ENCODE results near the gene MLLT1. TPM values are rescaled to one million over a fixed set of nuclear protein-coding genes. Genes with fewer than 3 reads are reported as not detected.

The MLLT1 gene
- total and polyA plus RNA-seq, 4 donors, result 2.1 to 15.6 (median 7.3) TPM

DNA sequence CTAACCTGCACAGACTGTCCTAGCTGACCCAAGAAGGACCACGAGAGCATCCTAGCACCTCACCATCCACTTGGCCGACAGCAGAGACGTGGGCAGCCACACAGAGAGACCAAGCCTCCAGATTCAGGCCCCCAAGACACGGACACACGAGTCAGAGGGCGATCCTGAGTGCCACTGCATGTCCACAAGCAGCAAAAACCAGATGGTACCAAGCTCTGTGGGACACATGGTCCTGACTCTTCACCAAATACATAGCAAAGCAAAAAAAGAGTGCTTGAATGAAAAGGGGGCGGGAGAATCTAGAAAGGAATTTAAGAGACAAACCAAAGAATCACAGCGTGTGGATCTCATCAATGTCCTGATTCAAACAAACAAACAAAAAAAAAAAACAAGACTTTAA, 45.2 kb downstream of the MLLT1 start:
- Histone ChIP-seq H3K4me3 (ENCODE audit: low read depth in 1 of 3, low read length in 3 of 3) (no peak overlapping the region), H3K27ac (ENCODE audit: low read depth in 1 of 2, low read length in 2 of 2) (peak overlapping the region in 1 of 2 donors; percentile 1), H3K9me3 (ENCODE audit: control insufficient read depth in 4 of 4, low read length in 3 of 4) (no peaks in the 10 kb centered on the region), H3K27me3 (ENCODE audit: control insufficient read depth in 4 of 4, insufficient read depth in 4 of 4, low read length in 3 of 4) (no peaks in the 10 kb centered on the region), H3K36me3 (ENCODE audit: control insufficient read depth in 4 of 4, insufficient read depth in 3 of 4, low read depth in 1 of 4, low read length in 3 of 4) (peaks cover 0 to 8% (median 2%) of the 10 kb centered on the region in 4 donors), H3K9ac (ENCODE audit: low read depth in 1 of 2, low read length in 2 of 2) (no peak overlapping the region), H3K4me1 (ENCODE audit: control insufficient read depth in 4 of 4, insufficient read depth in 4 of 4, low read length in 3 of 4) (peaks cover 31 to 73% (median 44%) of the 10 kb centered on the region in 4 donors)
- TF ChIP-seq EGR1 (IDR thresholded peaks at IDR 0.05; ENCODE audit: low read depth in 2 of 2) (no peak), HNF4G (IDR thresholded peaks at IDR 0.05) (no peak), YY1 (IDR thresholded peaks at IDR 0.05) (no peak), GABPA (IDR thresholded peaks at IDR 0.05 in 1 of 2, conservative IDR thresholded peaks at IDR 0.05 in 1 of 2) (no peak), TAF1 (conservative IDR thresholded peaks at IDR 0.05) (no peak), RAD21 (IDR thresholded peaks at IDR 0.05) (no peak), RXRA (IDR thresholded peaks at IDR 0.05) (no peak)
- TF ChIP-seq, protein P1, sequence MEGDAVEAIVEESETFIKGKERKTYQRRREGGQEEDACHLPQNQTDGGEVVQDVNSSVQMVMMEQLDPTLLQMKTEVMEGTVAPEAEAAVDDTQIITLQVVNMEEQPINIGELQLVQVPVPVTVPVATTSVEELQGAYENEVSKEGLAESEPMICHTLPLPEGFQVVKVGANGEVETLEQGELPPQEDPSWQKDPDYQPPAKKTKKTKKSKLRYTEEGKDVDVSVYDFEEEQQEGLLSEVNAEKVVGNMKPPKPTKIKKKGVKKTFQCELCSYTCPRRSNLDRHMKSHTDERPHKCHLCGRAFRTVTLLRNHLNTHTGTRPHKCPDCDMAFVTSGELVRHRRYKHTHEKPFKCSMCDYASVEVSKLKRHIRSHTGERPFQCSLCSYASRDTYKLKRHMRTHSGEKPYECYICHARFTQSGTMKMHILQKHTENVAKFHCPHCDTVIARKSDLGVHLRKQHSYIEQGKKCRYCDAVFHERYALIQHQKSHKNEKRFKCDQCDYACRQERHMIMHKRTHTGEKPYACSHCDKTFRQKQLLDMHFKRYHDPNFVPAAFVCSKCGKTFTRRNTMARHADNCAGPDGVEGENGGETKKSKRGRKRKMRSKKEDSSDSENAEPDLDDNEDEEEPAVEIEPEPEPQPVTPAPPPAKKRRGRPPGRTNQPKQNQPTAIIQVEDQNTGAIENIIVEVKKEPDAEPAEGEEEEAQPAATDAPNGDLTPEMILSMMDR (IDR thresholded peaks at IDR 0.05; ENCODE audit: low read depth, low read length, missing input control), result no peak
- DNase-seq (ENCODE audit: low spot score), result no peak
- WGBS, result 84% methylated on average over 8 of the region's 8 CpGs

DNA sequence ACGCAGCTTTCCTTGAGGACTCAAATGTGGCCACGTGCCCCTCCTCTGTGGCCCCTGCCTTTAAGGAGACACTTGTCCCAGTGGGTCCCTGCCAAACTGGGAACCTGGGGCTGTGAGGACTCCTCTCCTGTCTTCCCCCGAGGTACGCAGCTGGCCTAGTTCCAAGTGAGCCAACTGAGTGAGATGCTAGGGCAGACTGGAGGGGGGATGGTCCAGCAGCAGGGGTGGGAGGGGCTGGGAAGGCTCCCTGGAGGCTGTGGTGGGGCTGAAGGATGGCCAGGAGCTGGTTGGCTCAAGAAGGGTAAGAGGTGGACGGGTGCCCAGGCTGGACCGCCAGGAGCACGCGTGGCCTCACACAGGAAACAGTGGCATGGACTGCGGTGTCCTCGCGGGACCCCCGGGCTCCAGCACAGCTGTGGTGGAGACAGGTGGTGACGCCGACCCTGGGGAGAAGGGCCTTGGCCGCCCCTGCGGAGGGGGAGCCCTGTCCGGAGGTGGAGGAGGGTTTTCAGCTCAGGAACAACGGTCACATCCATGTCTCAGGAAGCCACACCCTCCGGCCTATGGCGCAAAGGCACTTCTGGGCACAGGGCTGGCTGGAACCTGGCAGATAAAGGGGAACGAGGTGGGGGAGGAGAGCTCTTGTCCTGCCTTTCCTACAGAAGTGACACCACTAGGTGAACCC, 45.8 kb downstream of the MLLT1 start:
- peaks cover 0 to 9% (median 3%) of the 10 kb centered on the region in 4 donors for H3K36me3 ChIP-seq (ENCODE audit: control insufficient read depth in 4 of 4, insufficient read depth in 3 of 4, low read depth in 1 of 4, low read length in 3 of 4)
- H3K4me1 ChIP-seq (ENCODE audit: control insufficient read depth in 4 of 4, insufficient read depth in 4 of 4, low read length in 3 of 4), result peaks cover 29 to 68% (median 43%) of the 10 kb centered on the region in 4 donors
- TF ChIP-seq HNF4G (IDR thresholded peaks at IDR 0.05) (no peak), RAD21 (IDR thresholded peaks at IDR 0.05) (peak in 1 of 2 donors; percentile 34), FOXA1 (IDR thresholded peaks at IDR 0.05) (no peak), EGR1 (IDR thresholded peaks at IDR 0.05; ENCODE audit: low read depth in 2 of 2) (peak in 1 of 2 donors; percentile 33), RXRA (IDR thresholded peaks at IDR 0.05) (peak; percentile 21 to 63), JUND (IDR thresholded peaks at IDR 0.05) (no peak), HNF4A (conservative IDR thresholded peaks at IDR 0.05) (peak in 1 of 2 donors; percentile 51), YY1 (IDR thresholded peaks at IDR 0.05) (no peak), SP1 (IDR thresholded peaks at IDR 0.05) (no peak), TAF1 (conservative IDR thresholded peaks at IDR 0.05) (no peak), FOXA2 (IDR thresholded peaks at IDR 0.05) (no peak), NR2F2 (IDR thresholded peaks at IDR 0.05) (no peak), GABPA (IDR thresholded peaks at IDR 0.05 in 1 of 2, conservative IDR thresholded peaks at IDR 0.05 in 1 of 2) (no peak)
- TF ChIP-seq, protein P2, sequence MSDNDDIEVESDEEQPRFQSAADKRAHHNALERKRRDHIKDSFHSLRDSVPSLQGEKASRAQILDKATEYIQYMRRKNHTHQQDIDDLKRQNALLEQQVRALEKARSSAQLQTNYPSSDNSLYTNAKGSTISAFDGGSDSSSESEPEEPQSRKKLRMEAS (IDR thresholded peaks at IDR 0.05), result no peak
- TF ChIP-seq, protein P3, sequence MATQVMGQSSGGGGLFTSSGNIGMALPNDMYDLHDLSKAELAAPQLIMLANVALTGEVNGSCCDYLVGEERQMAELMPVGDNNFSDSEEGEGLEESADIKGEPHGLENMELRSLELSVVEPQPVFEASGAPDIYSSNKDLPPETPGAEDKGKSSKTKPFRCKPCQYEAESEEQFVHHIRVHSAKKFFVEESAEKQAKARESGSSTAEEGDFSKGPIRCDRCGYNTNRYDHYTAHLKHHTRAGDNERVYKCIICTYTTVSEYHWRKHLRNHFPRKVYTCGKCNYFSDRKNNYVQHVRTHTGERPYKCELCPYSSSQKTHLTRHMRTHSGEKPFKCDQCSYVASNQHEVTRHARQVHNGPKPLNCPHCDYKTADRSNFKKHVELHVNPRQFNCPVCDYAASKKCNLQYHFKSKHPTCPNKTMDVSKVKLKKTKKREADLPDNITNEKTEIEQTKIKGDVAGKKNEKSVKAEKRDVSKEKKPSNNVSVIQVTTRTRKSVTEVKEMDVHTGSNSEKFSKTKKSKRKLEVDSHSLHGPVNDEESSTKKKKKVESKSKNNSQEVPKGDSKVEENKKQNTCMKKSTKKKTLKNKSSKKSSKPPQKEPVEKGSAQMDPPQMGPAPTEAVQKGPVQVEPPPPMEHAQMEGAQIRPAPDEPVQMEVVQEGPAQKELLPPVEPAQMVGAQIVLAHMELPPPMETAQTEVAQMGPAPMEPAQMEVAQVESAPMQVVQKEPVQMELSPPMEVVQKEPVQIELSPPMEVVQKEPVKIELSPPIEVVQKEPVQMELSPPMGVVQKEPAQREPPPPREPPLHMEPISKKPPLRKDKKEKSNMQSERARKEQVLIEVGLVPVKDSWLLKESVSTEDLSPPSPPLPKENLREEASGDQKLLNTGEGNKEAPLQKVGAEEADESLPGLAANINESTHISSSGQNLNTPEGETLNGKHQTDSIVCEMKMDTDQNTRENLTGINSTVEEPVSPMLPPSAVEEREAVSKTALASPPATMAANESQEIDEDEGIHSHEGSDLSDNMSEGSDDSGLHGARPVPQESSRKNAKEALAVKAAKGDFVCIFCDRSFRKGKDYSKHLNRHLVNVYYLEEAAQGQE (IDR thresholded peaks at IDR 0.05), result no peak
- TF ChIP-seq, protein P4, sequence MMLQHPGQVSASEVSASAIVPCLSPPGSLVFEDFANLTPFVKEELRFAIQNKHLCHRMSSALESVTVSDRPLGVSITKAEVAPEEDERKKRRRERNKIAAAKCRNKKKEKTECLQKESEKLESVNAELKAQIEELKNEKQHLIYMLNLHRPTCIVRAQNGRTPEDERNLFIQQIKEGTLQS (IDR thresholded peaks at IDR 0.05), result no peak
- TF ChIP-seq, protein P1 (IDR thresholded peaks at IDR 0.05; ENCODE audit: low read depth, low read length, missing input control), result no peak
- TF ChIP-seq, protein P5, sequence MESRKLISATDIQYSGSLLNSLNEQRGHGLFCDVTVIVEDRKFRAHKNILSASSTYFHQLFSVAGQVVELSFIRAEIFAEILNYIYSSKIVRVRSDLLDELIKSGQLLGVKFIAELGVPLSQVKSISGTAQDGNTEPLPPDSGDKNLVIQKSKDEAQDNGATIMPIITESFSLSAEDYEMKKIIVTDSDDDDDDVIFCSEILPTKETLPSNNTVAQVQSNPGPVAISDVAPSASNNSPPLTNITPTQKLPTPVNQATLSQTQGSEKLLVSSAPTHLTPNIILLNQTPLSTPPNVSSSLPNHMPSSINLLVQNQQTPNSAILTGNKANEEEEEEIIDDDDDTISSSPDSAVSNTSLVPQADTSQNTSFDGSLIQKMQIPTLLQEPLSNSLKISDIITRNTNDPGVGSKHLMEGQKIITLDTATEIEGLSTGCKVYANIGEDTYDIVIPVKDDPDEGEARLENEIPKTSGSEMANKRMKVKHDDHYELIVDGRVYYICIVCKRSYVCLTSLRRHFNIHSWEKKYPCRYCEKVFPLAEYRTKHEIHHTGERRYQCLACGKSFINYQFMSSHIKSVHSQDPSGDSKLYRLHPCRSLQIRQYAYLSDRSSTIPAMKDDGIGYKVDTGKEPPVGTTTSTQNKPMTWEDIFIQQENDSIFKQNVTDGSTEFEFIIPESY (IDR thresholded peaks at IDR 0.05), result no peak
- H3K27me3 ChIP-seq (ENCODE audit: control insufficient read depth in 4 of 4, insufficient read depth in 4 of 4, low read length in 3 of 4), result no peaks in the 10 kb centered on the region
- no peak for DNase-seq (ENCODE audit: low spot score)
- no peaks in the 10 kb centered on the region for H3K9me3 ChIP-seq (ENCODE audit: control insufficient read depth in 4 of 4, low read length in 3 of 4)
- no peak overlapping the region for H3K9ac ChIP-seq (ENCODE audit: low read depth in 1 of 2, low read length in 2 of 2)
- H3K4me3 ChIP-seq (ENCODE audit: low read depth in 1 of 3, low read length in 3 of 3), result no peak overlapping the region
- H3K27ac ChIP-seq (ENCODE audit: low read depth in 1 of 2, low read length in 2 of 2), result peak overlapping the region; percentile 16 to 66
- WGBS, result 48% methylated on average over 21 of the region's 21 CpGs
